ENCODE data around the gene CPVL. TPM values are rescaled to one million over a fixed set of nuclear protein-coding genes. Genes with fewer than 3 reads are reported as not detected.

The CPVL gene
- total RNA-seq, 1 donor from 2014 or later: 22.2 TPM

DNA sequence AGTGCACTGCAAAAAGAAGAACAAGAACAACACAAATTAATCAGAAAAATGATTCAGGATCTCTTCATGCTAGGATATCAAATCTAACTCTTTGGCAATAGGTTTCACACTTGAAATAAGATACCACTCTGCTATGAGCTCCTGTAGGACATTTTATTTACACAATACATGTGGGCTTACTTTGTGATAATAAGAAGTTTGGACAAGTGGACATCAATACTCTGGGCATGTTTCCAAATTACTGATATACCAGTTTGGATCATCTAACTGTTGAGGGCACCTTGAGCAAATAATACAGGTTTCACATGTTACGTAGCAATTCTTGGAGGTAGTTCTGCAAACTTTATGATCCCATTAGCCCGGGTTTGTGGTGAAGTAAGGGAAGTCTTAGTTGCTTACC lies 59.8 kb downstream of the CPVL start:
- no peaks in the 10 kb centered on the region for H3K9me3 Mint-ChIP-seq (ENCODE audit: unreplicated experiment)
- TF ChIP-seq CTCF (IDR thresholded peaks at IDR 0.05; ENCODE audit: insufficient read depth, low read depth, low read length) (no peak), EZH2 (IDR thresholded peaks at IDR 0.05; ENCODE audit: insufficient read depth, low read length) (no peak)
- no peaks in the 10 kb centered on the region for H4K20me1 ChIP-seq (ENCODE audit: insufficient read depth, low read length)
- H3K4me2 ChIP-seq (ENCODE audit: low read length): no peak overlapping the region
- H3K27ac Mint-ChIP-seq (ENCODE audit: unreplicated experiment): no peak overlapping the region
- H3K4me3 Mint-ChIP-seq (ENCODE audit: unreplicated experiment): no peak overlapping the region
- H3K79me2 ChIP-seq (ENCODE audit: insufficient read depth, low read length): no peaks in the 10 kb centered on the region
- no peaks in the 10 kb centered on the region for H3K36me3 Mint-ChIP-seq (ENCODE audit: low read depth, unreplicated experiment)
- H3K36me3 ChIP-seq (ENCODE audit: insufficient read depth, low read length): no peaks in the 10 kb centered on the region
- no peak for FAIRE-seq
- H3K4me1 Mint-ChIP-seq (ENCODE audit: low read depth, unreplicated experiment): no peaks in the 10 kb centered on the region
- H3K27ac ChIP-seq (ENCODE audit: low read depth, low read length): no peak overlapping the region
- no peak overlapping the region for H3K9ac ChIP-seq (ENCODE audit: low read length)
- no peak overlapping the region for H2AFZ ChIP-seq (ENCODE audit: low read depth, low read length)
- no peak for DNase-seq (ENCODE audit: low read depth)
- no peaks in the 10 kb centered on the region for H3K4me1 ChIP-seq (ENCODE audit: insufficient read depth, low read length)
- no peak overlapping the region for H3K4me3 ChIP-seq (ENCODE audit: insufficient read depth, low read depth, low read length)
- H3K27me3 ChIP-seq (ENCODE audit: insufficient read depth, low read length): peaks cover 2% of the 10 kb centered on the region
- H3K9me3 ChIP-seq (ENCODE audit: insufficient read depth, low read depth, low read length): no peaks in the 10 kb centered on the region
- peaks cover 4% of the 10 kb centered on the region for H3K27me3 Mint-ChIP-seq (ENCODE audit: low read depth, unreplicated experiment)

DNA sequence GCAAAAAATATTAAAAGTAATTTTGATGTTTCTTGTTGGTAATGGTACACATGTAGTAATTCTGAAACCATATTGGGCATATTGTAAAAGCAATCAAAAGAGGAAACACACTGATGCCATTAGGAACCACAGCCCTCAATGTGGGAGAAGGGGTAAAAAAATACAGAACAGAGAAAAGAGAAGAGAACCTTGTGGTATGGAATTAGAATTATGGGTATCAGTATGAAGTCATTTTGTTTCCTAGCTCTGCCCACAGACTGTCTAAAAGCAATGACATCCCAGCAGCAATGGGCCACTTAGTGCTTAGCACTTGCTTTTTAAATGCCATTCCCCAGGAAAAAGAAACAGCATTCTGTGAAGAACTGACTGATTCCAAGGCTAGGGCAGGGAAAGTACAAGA lies 61.5 kb downstream of the CPVL start:
- Mint-ChIP-seq H3K27ac (ENCODE audit: unreplicated experiment) (no peak overlapping the region), H3K4me1 (ENCODE audit: low read depth, unreplicated experiment) (no peaks in the 10 kb centered on the region), H3K27me3 (ENCODE audit: low read depth, unreplicated experiment) (peaks cover 1% of the 10 kb centered on the region), H3K4me3 (ENCODE audit: unreplicated experiment) (no peak overlapping the region), H3K9me3 (ENCODE audit: unreplicated experiment) (no peaks in the 10 kb centered on the region), H3K36me3 (ENCODE audit: low read depth, unreplicated experiment) (no peaks in the 10 kb centered on the region)
- no peak for DNase-seq (ENCODE audit: low read depth)
- H3K79me2 ChIP-seq (ENCODE audit: insufficient read depth, low read length): no peaks in the 10 kb centered on the region
- no peak overlapping the region for H3K27ac ChIP-seq (ENCODE audit: low read depth, low read length)
- H3K36me3 ChIP-seq (ENCODE audit: insufficient read depth, low read length): no peaks in the 10 kb centered on the region
- TF ChIP-seq CTCF (IDR thresholded peaks at IDR 0.05; ENCODE audit: insufficient read depth, low read depth, low read length) (no peak), EZH2 (IDR thresholded peaks at IDR 0.05; ENCODE audit: insufficient read depth, low read length) (no peak)
- no peaks in the 10 kb centered on the region for H3K4me1 ChIP-seq (ENCODE audit: insufficient read depth, low read length)
- H3K9ac ChIP-seq (ENCODE audit: low read length): no peak overlapping the region
- no peaks in the 10 kb centered on the region for H3K27me3 ChIP-seq (ENCODE audit: insufficient read depth, low read length)
- H4K20me1 ChIP-seq (ENCODE audit: insufficient read depth, low read length): no peaks in the 10 kb centered on the region
- no peak overlapping the region for H2AFZ ChIP-seq (ENCODE audit: low read depth, low read length)
- FAIRE-seq: no peak
- H3K4me3 ChIP-seq (ENCODE audit: insufficient read depth, low read depth, low read length): no peak overlapping the region
- no peaks in the 10 kb centered on the region for H3K9me3 ChIP-seq (ENCODE audit: insufficient read depth, low read depth, low read length)
- H3K4me2 ChIP-seq (ENCODE audit: low read length): no peak overlapping the region

DNA sequence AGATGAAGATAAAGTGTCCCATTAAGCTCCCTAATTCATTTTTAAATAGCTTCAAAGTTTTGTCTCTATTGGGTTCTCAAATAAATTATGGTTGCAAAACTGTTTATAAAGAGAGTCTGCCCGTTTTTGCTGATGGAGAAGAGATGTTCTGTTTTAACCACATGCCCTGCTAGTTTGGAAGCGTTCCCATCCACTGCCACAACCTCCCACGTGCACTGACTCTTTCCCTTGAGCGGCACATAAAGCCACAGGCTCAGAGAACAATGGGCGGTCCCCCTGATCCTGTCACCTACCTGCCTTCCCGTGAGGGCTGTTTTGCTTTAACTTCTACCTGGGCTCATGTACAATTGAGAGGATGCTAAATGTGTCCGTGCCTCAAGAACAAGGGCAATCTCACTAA lies 65.5 kb downstream of the CPVL start:
- Histone ChIP-seq H3K4me2 (ENCODE audit: low read length) (no peak overlapping the region), H3K27me3 (ENCODE audit: insufficient read depth, low read length) (no peaks in the 10 kb centered on the region), H3K4me1 (ENCODE audit: insufficient read depth, low read length) (peaks cover 6% of the 10 kb centered on the region), H3K36me3 (ENCODE audit: insufficient read depth, low read length) (no peaks in the 10 kb centered on the region), H3K4me3 (ENCODE audit: insufficient read depth, low read depth, low read length) (no peak overlapping the region), H2AFZ (ENCODE audit: low read depth, low read length) (no peak overlapping the region), H4K20me1 (ENCODE audit: insufficient read depth, low read length) (no peaks in the 10 kb centered on the region), H3K27ac (ENCODE audit: low read depth, low read length) (no peak overlapping the region), H3K79me2 (ENCODE audit: insufficient read depth, low read length) (no peaks in the 10 kb centered on the region), H3K9ac (ENCODE audit: low read length) (no peak overlapping the region), H3K9me3 (ENCODE audit: insufficient read depth, low read depth, low read length) (no peaks in the 10 kb centered on the region)
- no peak for DNase-seq (ENCODE audit: low read depth)
- H3K9me3 Mint-ChIP-seq (ENCODE audit: unreplicated experiment): no peaks in the 10 kb centered on the region
- peak overlapping the region; percentile 21 for H3K4me3 Mint-ChIP-seq (ENCODE audit: unreplicated experiment)
- H3K27me3 Mint-ChIP-seq (ENCODE audit: low read depth, unreplicated experiment): no peaks in the 10 kb centered on the region
- no peaks in the 10 kb centered on the region for H3K4me1 Mint-ChIP-seq (ENCODE audit: low read depth, unreplicated experiment)
- FAIRE-seq: no peak
- no peaks in the 10 kb centered on the region for H3K36me3 Mint-ChIP-seq (ENCODE audit: low read depth, unreplicated experiment)
- H3K27ac Mint-ChIP-seq (ENCODE audit: unreplicated experiment): no peak overlapping the region
- TF ChIP-seq CTCF (IDR thresholded peaks at IDR 0.05; ENCODE audit: insufficient read depth, low read depth, low read length): no peak
- TF ChIP-seq EZH2 (IDR thresholded peaks at IDR 0.05; ENCODE audit: insufficient read depth, low read length): no peak
